Activated T-cell treated with anti-CD3 and anti-CD28 coated beads for 48 hours (primary cell): ENCODE results near the gene TSEN2.
"Not testable (repeated sequence)": the region's sequence is repeated elsewhere in the genome, so short reads cannot be mapped to it uniquely, and the experiment has no call there.

ENCODE experiments used
- DNase-seq: peaks from one replicate; pipeline ENCODE4 v3.0.0-alpha.2; 2020; ENCODE audit warnings: low read depth

Gene TSEN2

GRCh38 chr3:12472000-12472610 is 12.2 kb upstream of the TSEN2 start:
- no peak for DNase-seq

- no peak for DNase-seq
These were observed 11.5 kb upstream of the TSEN2 start for GRCh38 chr3:12472796-12473195.

- no peak for DNase-seq
These were observed 10.8 kb upstream of the TSEN2 start for GRCh38 chr3:12473511-12473910.

GRCh38 chr3:12476238-12476897 is 7.9 kb upstream of the TSEN2 start:
- DNase-seq: no peak

GRCh38 chr3:12477256-12477655 is 7.0 kb upstream of the TSEN2 start:
- DNase-seq: no peak

- DNase-seq: no peak
These were observed 6.0 kb upstream of the TSEN2 start for GRCh38 chr3:12478326-12478725.

- not testable (repeated sequence) for DNase-seq
These were observed 5.1 kb upstream of the TSEN2 start for GRCh38 chr3:12479198-12479597.

- DNase-seq: no peak
These were observed 4.3 kb upstream of the TSEN2 start for GRCh38 chr3:12479919-12480427.

GRCh38 chr3:12483410-12483809 is 870 bp upstream of the TSEN2 start:
- DNase-seq: no peak

- DNase-seq: no peak
These were observed 445 bp upstream of the TSEN2 start for GRCh38 chr3:12483872-12484197.

- DNase-seq: no peak
These were observed 675 bp downstream of the TSEN2 start for GRCh38 chr3:12484983-12485327.

GRCh38 chr3:12486001-12486400 is 1.7 kb downstream of the TSEN2 start:
- no peak for DNase-seq

- DNase-seq: no peak
These were observed 2.6 kb downstream of the TSEN2 start for GRCh38 chr3:12486916-12487315.

- DNase-seq: no peak
These were observed 3.1 kb downstream of the TSEN2 start for GRCh38 chr3:12487336-12487735.

- DNase-seq: no peak
These were observed 3.5 kb downstream of the TSEN2 start for GRCh38 chr3:12487786-12488185.

- DNase-seq: no peak
These were observed 5.1 kb downstream of the TSEN2 start for GRCh38 chr3:12489368-12489767.

- no peak for DNase-seq
These were observed 5.6 kb downstream of the TSEN2 start for GRCh38 chr3:12489832-12490231.

- DNase-seq: no peak
These were observed 6.3 kb downstream of the TSEN2 start for GRCh38 chr3:12490547-12490946.

GRCh38 chr3:12495749-12496452 is 11.6 kb downstream of the TSEN2 start:
- DNase-seq: no peak

- DNase-seq: no peak
These were observed 12.1 kb downstream of the TSEN2 start for GRCh38 chr3:12496453-12496761.

GRCh38 chr3:12499474-12499873 is 15.2 kb downstream of the TSEN2 start:
- DNase-seq: no peak

GRCh38 chr3:12501360-12502020 is 17.2 kb downstream of the TSEN2 start:
- no peak for DNase-seq
